ENCODE results near the gene HNRNPL.
"Not testable (repeated sequence)": the region's sequence is repeated elsewhere in the genome, so short reads cannot be mapped to it uniquely, and the experiment has no call there.

The HNRNPL gene

DNA sequence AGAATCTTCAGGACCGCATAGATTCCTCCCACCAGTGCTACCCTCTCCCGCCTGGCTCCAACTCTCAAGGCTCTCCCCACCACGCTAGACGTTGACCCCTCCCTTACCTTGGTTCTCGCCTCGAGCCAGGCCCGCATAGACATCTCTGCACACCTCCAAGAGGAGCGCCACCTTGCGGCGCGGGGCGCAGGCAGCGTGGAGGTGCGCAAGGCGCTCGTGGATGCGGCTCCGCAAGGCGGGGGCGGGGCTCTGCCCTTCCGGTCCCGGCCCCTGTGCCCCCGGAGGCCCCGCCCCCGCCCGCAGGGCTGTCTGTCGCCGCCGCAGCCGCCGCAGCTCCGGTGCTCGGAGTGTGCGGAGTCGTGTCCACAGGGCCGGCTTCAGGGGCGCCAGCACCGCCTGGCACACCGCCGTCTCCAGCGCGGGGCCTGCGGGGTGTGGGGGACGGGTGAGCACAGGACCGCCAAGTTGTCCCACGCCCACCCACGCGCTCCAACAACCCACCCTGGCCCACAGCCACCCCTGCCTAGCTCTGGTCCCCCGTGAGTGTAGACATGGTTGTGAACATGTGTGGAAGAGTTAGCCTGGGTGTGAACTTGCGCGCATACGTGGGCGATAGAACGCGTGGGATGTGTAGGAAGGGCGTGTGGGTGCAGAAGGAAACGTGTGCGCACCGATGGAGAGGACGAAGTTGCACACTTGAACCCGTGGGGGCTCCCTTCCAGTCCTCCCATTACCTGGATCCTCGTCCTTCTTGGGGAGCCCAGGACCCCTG lies 20.2 kb upstream of the HNRNPL start:
- in situ Hi-C loops (cut with MboI; ENCODE audit: low sequenced_read_pairs) = no loop called here

DNA sequence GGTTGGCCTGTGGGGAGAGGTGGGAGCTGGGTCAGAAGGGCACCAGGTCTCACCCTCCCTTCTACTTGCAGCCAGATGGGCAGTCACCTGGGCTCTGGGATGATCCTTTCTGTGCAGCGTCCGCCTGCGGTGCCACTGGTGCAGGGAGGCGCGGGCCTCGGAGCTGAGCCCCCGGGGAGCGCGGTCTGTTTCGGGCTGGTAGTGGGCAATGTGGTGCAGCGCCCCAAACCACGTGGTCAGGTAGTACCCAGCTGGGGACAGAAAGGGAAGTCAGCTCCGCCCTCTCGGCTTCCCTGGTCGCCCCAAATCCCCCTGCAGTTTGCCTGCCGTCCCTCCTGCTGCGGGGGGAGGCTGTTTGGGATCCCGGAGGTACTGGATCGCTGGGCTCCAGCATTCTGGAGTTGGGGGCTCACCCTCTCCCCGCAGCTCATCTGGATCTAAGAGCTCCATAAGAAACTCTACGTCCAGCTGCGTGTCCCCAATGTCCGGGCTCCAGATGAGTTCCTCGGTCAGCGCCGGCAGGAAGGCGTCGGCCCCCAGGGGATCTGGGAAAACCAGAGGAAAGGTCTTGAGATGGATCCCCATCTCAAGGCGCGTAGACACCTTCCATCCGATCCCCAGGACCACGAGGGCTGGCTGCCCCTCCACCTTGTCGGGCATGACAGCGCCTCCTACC lies 19.5 kb upstream of the HNRNPL start:
- in situ Hi-C loops (cut with MboI; ENCODE audit: low sequenced_read_pairs) = no loop called here

DNA sequence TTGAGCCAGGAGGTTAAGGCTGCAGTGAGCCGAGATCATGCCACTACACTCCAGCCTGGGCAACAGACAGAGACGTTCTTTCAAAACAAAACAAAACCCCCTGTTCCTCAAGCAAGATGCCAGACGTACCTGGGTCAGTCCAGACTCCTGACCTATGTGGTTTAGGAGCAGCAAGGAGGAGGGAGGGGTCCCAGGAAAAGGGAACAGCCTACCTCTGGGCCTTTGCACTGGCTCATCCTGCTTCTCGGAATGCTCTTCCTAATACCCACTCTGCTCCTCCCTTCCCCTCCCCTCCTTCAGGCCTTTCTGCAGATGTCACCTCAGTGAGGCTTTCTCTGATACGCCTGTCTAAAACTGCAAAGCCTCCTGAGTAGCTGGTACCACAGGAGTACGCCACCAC lies 18.8 kb upstream of the HNRNPL start:
- in situ Hi-C loops (cut with MboI; ENCODE audit: low sequenced_read_pairs) = no loop called here

DNA sequence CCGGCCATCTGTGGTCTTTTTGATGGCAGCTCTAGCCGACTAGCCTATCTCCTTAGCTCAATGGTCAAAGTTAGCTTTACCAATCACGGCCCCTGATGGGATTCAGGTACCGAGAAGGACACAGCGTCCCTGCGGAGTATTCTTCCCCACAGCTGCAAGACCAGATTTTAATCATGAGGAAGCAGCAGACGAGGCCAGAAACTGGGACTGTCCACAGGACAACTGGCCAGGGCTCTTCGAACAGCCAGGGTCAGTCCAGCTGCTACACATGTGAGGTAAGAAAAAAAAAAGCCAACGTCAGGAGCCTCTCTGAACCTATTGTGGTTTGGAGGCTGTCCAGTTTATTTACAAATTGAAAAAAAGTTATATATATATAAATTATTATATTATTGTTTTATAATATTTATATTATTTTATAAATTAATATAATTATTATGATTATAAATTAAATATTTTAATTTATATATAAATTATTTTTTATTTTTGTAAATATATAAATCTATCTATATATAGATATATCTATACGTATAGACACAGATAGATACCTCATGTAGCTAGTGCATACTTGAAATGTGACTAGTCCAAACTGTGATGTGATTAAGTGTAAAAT lies 17.5 kb upstream of the HNRNPL start:
- in situ Hi-C loops (cut with MboI; ENCODE audit: low sequenced_read_pairs) = no loop called here

DNA sequence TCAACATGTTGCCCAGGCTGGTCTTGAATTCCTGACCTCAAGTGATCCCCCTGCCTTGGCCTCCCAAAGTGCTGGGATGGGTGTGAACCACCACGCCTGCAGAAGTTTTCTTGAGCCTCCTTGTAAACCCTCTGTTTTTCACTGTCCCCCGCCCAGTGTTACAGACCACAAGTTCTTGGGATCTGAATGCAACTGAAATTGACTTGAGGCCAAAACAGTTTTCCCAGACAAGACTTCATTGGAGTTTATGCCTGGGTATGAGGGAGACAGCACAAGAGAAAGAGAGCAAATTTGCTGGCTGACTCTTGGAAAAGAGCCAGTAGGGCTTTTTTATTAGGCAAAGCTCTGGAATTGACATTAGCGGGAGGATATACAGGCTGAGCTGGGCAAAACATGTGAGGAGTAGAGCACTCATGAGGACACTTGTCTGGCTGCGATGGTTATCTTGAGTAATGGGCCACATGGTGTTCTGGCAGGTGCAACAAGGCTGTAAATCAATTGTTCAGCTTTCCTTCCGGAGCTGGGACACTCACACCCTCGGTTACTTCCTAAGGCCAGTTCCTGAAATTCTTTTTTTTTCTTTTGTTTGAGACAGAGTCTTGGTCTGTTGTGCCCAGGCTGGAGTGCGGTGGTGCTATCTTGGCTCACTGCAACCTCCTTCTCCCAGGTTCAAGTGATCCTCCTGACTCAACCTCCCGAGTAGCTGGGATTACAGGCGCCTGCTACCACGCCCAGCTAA lies 12.7 kb upstream of the HNRNPL start:
- in situ Hi-C loops (cut with MboI; ENCODE audit: low sequenced_read_pairs) = no loop called here

DNA sequence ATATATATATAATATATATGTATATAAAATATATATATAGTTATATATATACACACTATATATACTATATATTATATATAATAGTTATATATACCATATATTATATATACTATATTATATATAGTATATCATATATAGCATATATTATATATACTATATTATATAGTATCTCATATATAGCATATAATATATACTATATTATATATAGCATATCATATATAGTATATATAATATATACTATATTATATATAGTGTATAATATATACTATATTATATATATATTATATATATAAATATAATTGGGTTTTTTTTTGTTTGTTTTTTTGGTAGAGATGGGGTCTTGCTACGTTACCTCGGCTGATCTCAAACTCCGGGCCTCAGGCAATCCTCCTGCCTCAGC lies 11.6 kb upstream of the HNRNPL start:
- in situ Hi-C loops (cut with MboI; ENCODE audit: low sequenced_read_pairs) = no loop called here

DNA sequence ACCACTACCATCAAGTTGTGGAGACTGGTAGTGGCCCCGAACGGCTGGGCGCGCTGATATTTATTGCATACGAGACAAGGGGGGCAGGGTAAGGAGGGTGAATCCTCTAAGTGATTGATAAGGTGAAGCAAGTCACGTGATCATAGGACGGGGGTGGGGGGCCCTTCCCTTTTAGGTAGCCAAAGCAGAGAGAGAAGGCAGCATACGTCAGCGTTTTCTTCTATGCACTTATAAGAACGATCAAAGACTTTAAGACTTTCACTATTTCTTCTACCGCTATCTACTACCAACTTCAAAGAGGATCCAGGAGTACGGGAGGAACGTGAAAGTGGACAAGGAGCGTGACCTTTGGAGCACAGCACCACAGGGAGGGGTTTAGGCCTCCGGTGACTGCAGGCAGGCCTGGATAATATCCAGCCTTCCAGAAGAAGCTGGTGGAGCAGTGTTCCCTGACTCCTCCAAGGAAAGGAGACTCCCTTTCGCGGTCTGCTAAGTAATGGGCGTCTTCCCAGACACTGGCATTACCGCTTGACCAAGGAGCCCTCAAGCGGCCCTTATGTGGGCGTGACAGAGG lies 9.9 kb upstream of the HNRNPL start:
- in situ Hi-C loops (cut with MboI; ENCODE audit: low sequenced_read_pairs) = not testable (repeated sequence)

DNA sequence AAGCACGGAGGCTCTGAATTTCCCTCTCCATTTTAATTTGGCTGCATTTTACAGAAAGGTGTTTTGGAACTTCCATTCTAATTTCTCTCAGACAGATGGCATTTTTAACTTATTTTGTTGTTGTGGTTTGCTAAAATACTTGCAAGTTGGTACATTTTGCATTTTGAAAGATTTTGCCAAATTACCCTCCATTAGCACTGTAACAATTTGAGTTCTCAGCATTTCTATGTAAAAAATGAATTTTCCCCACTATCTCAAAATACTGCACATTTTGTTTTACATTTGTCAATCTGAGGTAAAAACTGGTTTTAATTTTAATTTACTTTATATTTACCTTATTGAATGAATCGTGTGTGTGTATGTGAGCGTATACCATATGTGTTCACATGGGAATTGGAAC lies 7.0 kb upstream of the HNRNPL start:
- in situ Hi-C loops (cut with MboI; ENCODE audit: low sequenced_read_pairs) = no loop called here

DNA sequence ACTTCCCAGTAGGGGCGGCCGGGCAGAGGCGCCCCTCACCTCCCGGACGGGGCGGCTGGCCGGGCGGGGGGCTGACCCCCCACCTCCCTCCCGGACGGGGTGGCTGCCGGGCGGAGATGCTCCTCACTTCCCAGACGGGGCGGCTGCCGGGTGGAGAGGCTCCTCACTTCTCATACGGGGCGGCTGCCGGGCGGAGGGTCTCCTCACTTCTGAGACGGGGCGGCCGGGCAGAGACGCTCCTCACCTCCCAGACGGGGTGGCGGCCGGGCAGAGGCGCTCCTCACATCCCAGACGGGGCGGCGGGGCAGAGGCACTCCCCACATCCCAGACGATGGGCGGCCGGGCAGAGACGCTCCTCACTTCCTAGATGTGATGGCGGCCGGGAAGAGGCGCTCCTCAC lies 6.0 kb upstream of the HNRNPL start:
- in situ Hi-C loops (cut with MboI; ENCODE audit: low sequenced_read_pairs) = not testable (repeated sequence)

DNA sequence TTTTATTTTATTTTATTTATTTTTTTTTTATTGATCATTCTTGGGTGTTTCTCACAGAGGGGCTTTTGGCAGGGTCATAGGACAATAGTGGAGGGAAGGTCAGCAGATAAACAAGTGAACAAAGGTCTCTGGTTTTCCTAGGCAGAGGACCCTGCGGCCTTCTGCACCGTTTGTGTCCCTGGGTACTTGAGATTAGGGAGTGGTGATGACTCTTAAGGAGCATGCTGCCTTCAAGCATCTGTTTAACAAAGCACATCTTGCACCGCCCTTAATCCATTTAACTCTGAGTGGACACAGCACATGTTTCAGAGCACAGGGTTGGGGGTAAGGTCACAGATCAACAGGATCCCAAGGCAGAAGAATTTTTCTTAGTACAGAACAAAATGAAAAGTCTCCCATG lies 5.2 kb upstream of the HNRNPL start:
- in situ Hi-C loops (cut with MboI; ENCODE audit: low sequenced_read_pairs) = not testable (repeated sequence)

DNA sequence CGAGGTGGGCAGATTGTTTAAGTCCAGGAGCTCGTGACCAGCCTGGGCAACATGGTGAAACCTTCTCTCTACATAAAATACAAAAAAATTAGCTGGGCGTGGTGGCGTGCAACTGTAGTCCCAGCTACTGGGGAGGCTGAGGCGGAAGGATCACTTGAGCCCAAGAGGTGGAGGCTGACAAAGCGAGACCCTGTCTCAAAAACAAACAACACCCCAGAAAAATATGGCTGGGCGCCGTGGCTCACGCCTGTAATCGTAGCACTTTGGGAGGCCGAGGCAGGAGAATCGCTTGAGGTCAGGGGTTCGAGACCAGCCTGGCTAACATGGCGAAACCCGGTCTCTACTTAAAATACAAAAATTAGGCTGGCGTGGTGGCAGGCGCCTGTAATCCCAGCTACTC lies 3.4 kb upstream of the HNRNPL start:
- in situ Hi-C loops (cut with MboI; ENCODE audit: low sequenced_read_pairs) = no loop called here

DNA sequence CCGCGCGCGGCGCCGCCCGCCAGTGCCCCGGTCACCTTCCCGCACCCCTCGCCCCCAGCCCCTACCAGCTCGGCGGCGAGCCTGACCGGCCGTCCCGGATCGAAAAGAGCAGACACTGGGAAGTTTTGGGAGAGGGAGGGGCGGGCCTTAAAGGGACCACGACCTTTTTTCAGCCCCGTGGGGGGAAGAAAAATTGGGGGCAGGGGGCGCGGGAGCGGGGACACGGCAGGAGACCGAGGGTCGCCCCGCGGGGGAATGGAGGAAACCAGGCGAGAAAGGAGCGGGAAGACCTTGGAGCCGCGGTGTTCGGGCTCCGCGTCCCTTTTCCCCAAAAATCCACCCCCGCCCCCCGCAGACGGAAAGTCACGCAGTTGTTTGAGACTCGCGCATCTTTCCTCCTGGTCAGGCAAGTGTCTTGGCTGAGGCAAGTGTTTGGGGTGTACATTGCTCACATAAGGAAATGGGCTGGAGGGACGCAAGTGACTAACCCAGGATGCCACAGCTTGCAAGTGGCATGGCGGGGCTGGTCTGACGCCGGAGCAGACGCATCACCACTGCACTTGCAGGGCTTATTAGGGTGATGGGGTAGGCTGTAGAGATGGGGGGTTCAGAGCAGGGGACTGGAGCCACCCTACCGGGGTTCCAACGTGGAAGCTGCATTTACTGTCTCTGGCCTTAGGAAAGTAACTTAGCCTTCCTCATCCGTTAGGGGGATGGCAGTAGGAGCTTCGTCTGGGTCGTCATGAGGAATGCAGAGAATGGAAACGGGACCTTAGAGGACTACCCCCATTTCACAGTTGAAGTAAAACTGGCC lies 2.7 kb upstream of the HNRNPL start:
- in situ Hi-C loops (cut with MboI; ENCODE audit: low sequenced_read_pairs) = no loop called here

DNA sequence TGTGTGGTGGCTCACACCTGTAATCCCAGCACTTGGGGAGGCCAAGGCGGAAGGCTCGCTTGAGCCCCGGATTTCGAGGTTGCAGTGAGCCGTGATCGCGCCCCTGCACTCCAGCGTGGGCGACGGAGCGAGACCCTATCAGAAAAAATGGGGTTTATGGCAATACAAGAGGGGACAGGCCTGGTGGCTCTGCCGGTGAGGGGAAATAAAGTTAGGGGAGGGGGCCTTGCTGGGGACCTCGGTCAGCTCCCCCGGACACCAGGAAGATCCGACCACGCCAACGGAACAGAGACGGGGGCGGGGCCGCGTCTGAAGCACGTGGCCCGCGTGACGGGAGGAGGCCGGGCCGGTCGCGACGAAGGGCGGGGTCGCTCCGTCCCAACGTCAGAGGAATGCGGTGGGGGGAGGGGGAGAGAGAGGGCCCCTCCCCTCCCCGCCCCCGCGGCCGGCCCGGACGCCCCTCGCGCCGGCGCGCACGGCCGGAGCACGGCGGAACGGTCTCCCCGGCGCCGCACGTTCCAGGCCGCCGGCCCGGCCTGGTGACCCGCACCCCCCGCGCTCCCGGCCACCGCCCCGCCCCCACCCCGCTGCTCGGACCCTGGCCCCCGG lies 1.9 kb upstream of the HNRNPL start:
- in situ Hi-C loops (cut with MboI; ENCODE audit: low sequenced_read_pairs) = no loop called here

DNA sequence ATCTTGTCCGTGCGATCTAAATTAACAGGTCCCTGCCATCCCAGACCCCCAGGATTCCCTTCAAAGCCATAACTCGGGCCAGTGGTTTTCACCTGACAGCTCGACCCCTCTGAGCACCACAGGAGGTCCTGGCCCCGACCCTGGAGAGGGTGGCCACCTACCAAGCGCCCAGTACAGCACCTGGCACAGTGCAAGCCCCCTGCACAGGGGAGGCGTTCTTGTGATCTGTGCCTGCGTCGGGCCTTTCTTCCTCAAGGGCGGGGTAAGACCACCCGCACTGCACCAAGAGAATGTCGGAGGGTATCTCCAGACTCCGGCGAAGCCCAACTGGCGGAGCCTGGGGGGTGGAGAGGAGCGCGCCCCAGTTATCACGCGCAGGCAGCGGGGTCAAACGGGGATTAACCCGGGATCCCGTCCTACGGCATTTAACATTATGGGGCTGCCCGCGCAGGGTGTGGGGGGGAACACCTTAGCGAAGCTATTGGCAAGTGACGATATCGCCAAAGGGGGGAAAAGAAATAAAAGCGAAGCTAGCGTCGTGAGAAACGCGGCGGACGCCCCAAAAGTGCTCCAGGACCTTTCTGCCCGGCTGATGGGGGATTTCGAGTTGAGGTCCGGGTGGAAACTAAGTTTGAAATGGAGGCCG lies 1.3 kb upstream of the HNRNPL start:
- in situ Hi-C loops (cut with MboI; ENCODE audit: low sequenced_read_pairs) = no loop called here

DNA sequence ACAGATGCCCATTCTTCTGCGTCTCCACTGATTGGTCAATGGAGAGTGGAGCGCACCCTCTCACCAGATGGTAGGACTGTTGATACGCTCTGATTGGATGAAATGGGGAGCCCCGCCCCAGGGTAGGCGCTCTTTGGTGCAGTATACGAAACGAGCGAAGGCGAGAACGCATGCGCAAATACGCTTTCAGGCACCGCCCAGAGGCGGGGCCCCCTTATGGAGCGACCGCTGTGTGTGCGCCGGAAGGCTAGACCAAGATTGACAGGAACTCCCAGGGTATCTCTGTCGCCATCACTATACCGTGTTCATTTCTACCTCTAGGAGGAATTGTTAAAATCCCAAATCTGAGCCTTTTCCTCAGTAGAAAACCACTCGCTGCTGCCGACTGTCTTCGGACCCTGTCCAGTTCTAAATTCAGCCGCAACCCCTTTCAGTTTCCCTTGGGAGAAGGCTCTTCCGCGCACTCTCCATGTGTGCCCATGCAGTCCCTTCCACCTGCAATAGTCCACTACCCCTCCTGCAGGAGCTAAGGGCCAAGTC lies 720 bp upstream of the HNRNPL start:
- in situ Hi-C loops (cut with MboI; ENCODE audit: low sequenced_read_pairs) = no loop called here

DNA sequence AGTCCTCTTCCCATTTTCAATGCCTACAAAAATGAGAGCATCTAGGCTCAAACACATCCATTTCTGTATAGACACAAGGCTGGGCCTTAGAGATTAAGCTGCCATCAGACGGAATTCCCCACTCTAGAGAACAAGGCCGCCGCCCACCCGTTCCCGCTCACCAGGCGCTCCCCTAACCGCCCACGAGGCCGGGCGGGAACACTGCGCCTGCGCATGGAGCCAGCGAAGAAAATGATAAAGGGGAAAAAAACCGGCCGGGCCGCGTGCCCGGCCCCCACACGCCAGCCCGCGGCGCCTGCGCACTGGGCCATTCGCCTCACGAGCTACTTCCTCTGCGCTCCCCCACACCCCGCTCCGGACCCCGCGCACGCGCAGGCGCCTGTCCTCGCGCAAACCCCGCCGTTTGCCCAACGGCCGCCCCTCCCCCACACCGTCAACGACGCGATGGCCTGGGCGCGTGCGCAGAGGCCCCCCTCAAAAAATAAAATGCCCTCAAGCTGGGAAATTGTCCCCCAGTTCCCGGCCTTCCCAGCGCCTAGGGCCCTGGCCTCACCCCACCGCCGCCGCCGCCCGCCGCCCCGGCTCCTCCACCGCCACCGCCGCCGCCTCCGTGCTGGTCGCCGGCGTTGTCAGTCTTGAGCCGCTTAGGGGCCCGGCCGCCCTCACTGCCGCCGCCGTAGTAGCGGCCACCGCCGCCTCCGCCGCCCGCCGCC lies 483 bp downstream of the HNRNPL start:
- in situ Hi-C loops (cut with MboI; ENCODE audit: low sequenced_read_pairs) = no loop called here

DNA sequence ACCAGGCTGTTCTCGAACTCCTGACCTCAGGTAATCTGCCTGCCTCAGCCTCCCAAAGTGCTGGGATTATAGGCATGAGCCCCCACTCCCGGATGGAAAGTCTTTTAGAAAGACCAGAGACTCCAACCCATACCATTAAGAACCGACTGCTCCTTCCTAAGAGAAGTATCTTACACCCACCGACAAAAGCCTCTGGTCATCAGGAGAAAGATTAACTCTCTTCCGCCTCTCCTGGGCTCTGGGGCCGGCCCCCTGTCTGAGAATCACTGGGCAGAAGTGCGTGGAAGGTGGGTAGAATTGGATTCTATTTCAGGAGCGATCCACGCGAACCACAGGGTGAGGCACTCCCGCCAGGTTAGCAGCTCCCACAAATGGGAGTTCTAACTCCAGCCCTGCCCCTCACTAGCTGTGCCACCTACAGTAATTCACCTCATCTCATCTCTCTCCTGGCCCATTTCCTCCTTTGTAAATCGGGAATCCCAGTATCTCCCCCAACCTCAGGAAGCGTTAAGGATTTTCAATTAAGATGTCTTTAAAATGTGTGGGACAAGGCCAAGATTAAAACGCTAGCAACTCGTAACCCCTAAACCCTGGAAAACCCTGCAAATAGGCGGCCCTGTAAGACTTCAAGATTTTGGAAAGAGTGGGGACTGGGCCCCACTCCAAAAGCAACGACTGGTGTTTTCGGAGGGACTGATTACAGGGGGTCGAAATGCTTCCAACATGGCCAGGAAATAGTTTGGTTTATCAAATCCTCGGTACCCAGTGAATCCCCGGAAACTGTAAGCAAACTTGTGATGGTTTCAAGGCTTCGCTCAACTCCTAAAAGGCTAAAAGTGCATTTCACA lies 1.3 kb downstream of the HNRNPL start:
- in situ Hi-C loops (cut with MboI; ENCODE audit: low sequenced_read_pairs) = no loop called here

DNA sequence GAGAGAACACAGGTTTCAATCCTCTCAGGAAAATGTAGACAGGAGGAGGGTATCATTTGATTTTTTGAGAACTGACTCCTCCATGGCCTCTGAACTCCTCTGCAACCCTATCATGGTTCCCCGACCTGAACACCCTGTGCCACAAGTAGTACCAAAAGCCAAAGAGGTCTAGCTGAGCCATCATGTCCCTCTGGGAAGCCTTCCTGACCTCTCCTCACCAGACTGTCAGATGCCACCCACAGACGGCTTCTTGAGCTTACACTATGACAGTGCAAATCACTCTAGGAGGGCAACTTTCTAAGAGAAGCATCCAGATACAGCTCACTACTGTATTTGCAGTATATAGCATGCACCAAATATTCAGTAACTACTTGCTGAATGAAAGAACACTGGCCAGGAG lies 3.7 kb downstream of the HNRNPL start:
- in situ Hi-C loops (cut with MboI; ENCODE audit: low sequenced_read_pairs) = no loop called here

Data from hTERT RPE-1 (cell line).